H1 (cell line): ENCODE data around the gene DPP10. TPM values are rescaled to one million over a fixed set of nuclear protein-coding genes. Genes with fewer than 3 reads are reported as not detected.

Experiments used
- CTCF ChIA-PET: fragments of 300-600 bp; sonication (Branson Sonifier 250); formaldehyde crosslinking; loops from one replicate; lab custom pipeline; 2021; ENCODE audit not compliant: partially characterized antibody; lab: Charles Lee
- POLR2A ChIA-PET: fragments of 300-600 bp; sonication (Branson Sonifier 250); formaldehyde crosslinking; loops from one replicate; lab custom pipeline; 2021; ENCODE audit warnings: inconsistent platforms; ENCODE audit not compliant: partially characterized antibody; lab: Charles Lee
- DNase-seq, 2 experiments: peaks; one replicate each; pipeline versions ENCODE4 v3.0.0 to v3.0.0-alpha.2; 2010 to 2022; ENCODE audit warnings: low spot score in 2 of 2, low read depth in 1 of 2, mixed read lengths in 1 of 2
- FAIRE-seq: peaks from 2 replicates; lab custom pipeline; 2011; peaks lifted over from hg19 to GRCh38; lab: Jason Lieb, UNC
- H2AFZ ChIP-seq: 2 replicates; pipeline ENCODE4 v1.8.1; 2012; ENCODE audit warnings: low read length, inconsistent platforms
- H2AK5ac ChIP-seq: 2 replicates; pipeline ENCODE4 v1.6.1; 2013; ENCODE audit warnings: low read depth, low read length
- H2BK120ac ChIP-seq: replicated peaks from 2 replicates; pipeline ENCODE3; 2013; ENCODE audit warnings: low read depth, low read length, inconsistent platforms
- H2BK12ac ChIP-seq: 2 replicates; pipeline ENCODE4 v1.6.1; 2013; ENCODE audit warnings: low read depth, low read length
- H2BK15ac ChIP-seq: 2 replicates; pipeline ENCODE4 v1.6.1; 2013; ENCODE audit warnings: low read length
- H2BK20ac ChIP-seq: 2 replicates; pipeline ENCODE4 v1.6.1; 2013; ENCODE audit warnings: low read length
- H2BK5ac ChIP-seq: 2 replicates; pipeline ENCODE4 v1.6.1; 2013; ENCODE audit warnings: low read depth, low read length
- H3K14ac ChIP-seq: 2 replicates; pipeline ENCODE4 v1.6.1; 2013; ENCODE audit warnings: inconsistent platforms; ENCODE audit not compliant: insufficient read length
- H3K18ac ChIP-seq: 2 replicates; pipeline ENCODE4 v1.6.1; 2013; ENCODE audit warnings: low read length; ENCODE audit errors: extremely low read depth
- H3K23ac ChIP-seq: 2 replicates; pipeline ENCODE4 v1.6.1; 2013; ENCODE audit warnings: inconsistent platforms; ENCODE audit not compliant: insufficient read length
- H3K23me2 ChIP-seq: 2 replicates; pipeline ENCODE4 v1.6.1; 2013; ENCODE audit warnings: low read depth, low read length
- H3K27ac ChIP-seq: 2 replicates; pipeline ENCODE4 v1.6.1; 2011; ENCODE audit warnings: low read depth, low read length, inconsistent platforms
- H3K27me3 ChIP-seq, 4 experiments: replicated peaks in 1 of 4; 1 replicate in 1 of 4; 2 replicates in 3 of 4; pipeline versions ENCODE4 v1.6.1 to v1.8.1; 2011 to 2013; ENCODE audit warnings: low read length in 3 of 4, mild to moderate bottlenecking in 3 of 4, inconsistent platforms in 2 of 4, mixed read lengths in 2 of 4, moderate library complexity in 1 of 4; ENCODE audit not compliant: control insufficient read depth in 3 of 4, insufficient read depth in 3 of 4; ENCODE audit errors: extremely low read depth in 1 of 4
- H3K36me3 ChIP-seq, 4 experiments: 2 replicates each; pipeline versions ENCODE4 v1.6.1 to v1.8.1; 2011 to 2013; ENCODE audit warnings: mild to moderate bottlenecking in 4 of 4, low read length in 3 of 4, moderate library complexity in 2 of 4, control low read depth in 1 of 4, inconsistent platforms in 1 of 4; ENCODE audit not compliant: insufficient read depth in 4 of 4, control insufficient read depth in 2 of 4
- H3K4ac ChIP-seq: replicated peaks from 2 replicates; pipeline ENCODE3; 2013; ENCODE audit warnings: low read length, low read depth, mixed read lengths, inconsistent platforms; ENCODE audit not compliant: insufficient read length
- H3K4me1 ChIP-seq, 4 experiments: replicated peaks in 1 of 4; 1 replicate in 1 of 4; 2 replicates in 3 of 4; pipeline versions ENCODE4 v1.6.1 to v1.8.1; 2011 to 2013; ENCODE audit warnings: low read length in 3 of 4, inconsistent platforms in 2 of 4, mixed read lengths in 1 of 4; ENCODE audit not compliant: insufficient read depth in 4 of 4, control insufficient read depth in 3 of 4
- H3K4me2 ChIP-seq, 2 experiments: 2 replicates each; pipeline versions ENCODE4 v1.6.1 to v1.8.1; 2011 to 2013; ENCODE audit warnings: low read depth in 2 of 2, low read length in 2 of 2, control low read depth in 1 of 2, inconsistent platforms in 1 of 2, mild to moderate bottlenecking in 1 of 2; ENCODE audit not compliant: insufficient read depth in 1 of 2
- H3K4me3 ChIP-seq, 4 experiments: fragments of 200-600, 300-600 bp in 1 of 4; sonication (generic), shearing (Covaris generic), sonication (Bioruptor Twin) in 1 of 4; 2 replicates each; pipeline versions ENCODE4 v1.5.1 to v1.8.1; 2011 to 2016; ENCODE audit warnings: low read length in 4 of 4, low read depth in 3 of 4, control low read depth in 2 of 4, inconsistent platforms in 2 of 4, mild to moderate bottlenecking in 2 of 4, mixed read lengths in 1 of 4, moderate library complexity in 1 of 4; ENCODE audit not compliant: insufficient read depth in 2 of 4; ENCODE audit errors: extremely low read depth in 1 of 4
- H3K56ac ChIP-seq: replicated peaks from 2 replicates; pipeline ENCODE3; 2013; ENCODE audit warnings: low read depth, mild to moderate bottlenecking, mixed read lengths, low read length, inconsistent platforms; ENCODE audit not compliant: insufficient read length
- H3K79me1 ChIP-seq: 2 replicates; pipeline ENCODE4 v1.6.1; 2013; ENCODE audit warnings: low read depth, low read length, control low read depth
- H3K79me2 ChIP-seq, 2 experiments: 2 replicates each; pipeline versions ENCODE4 v1.6.1 to v1.8.1; 2012 to 2013; ENCODE audit warnings: low read length in 2 of 2, mild to moderate bottlenecking in 2 of 2, inconsistent platforms in 1 of 2; ENCODE audit not compliant: insufficient read depth in 2 of 2, control insufficient read depth in 1 of 2
- H3K9ac ChIP-seq, 4 experiments: replicated peaks in 1 of 4; 1 replicate in 1 of 4; 2 replicates in 3 of 4; pipeline versions ENCODE4 v1.6.1 to v1.8.1; 2011 to 2013; ENCODE audit warnings: low read depth in 3 of 4, low read length in 3 of 4, control low read depth in 2 of 4, mild to moderate bottlenecking in 2 of 4, moderate library complexity in 2 of 4, inconsistent platforms in 1 of 4; ENCODE audit errors: extremely low read depth in 1 of 4
- H3K9me3 ChIP-seq, 2 experiments: 2 replicates each; pipeline versions ENCODE4 v1.6.1 to v1.8.1; 2012 to 2013; ENCODE audit warnings: mild to moderate bottlenecking in 2 of 2, moderate library complexity in 2 of 2, control low read depth in 1 of 2, inconsistent platforms in 1 of 2, low read depth in 1 of 2, low read length in 1 of 2, mixed read lengths in 1 of 2; ENCODE audit not compliant: insufficient read depth in 2 of 2
- H4K20me1 ChIP-seq, 2 experiments: replicated peaks in 1 of 2; 2 replicates each; pipeline versions ENCODE3 to v1.8.1; 2011 to 2013; ENCODE audit warnings: inconsistent platforms in 2 of 2, low read length in 2 of 2, mild to moderate bottlenecking in 1 of 2; ENCODE audit not compliant: insufficient read depth in 2 of 2, control insufficient read depth in 1 of 2
- H4K5ac ChIP-seq: 2 replicates; pipeline ENCODE4 v1.6.1; 2013; ENCODE audit warnings: low read length, low read depth, mixed read lengths, inconsistent platforms; ENCODE audit not compliant: insufficient read length
- H4K8ac ChIP-seq: 2 replicates; pipeline ENCODE4 v1.8.0; 2013; ENCODE audit warnings: mild to moderate bottlenecking, moderate library complexity, low read length, inconsistent platforms; ENCODE audit not compliant: insufficient read depth; ENCODE audit errors: extremely low read depth
- H4K91ac ChIP-seq: replicated peaks from 2 replicates; pipeline ENCODE3; 2013; ENCODE audit warnings: low read length, mixed read lengths, inconsistent platforms; ENCODE audit not compliant: insufficient read length
- ASH2L ChIP-seq: fragments of 200-600, 300-600 bp; sonication (generic); IDR thresholded peaks from one replicate; pipeline ENCODE4 v1.7.1; 2017; ENCODE audit warnings: low read length
- BRCA1 ChIP-seq: IDR thresholded peaks from 2 replicates; pipeline ENCODE4 v1.6.1; 2012; ENCODE audit warnings: low read depth, low read length, improper control_type of control experiment
- CEBPB ChIP-seq: IDR thresholded peaks from 2 replicates; pipeline ENCODE4 v1.6.1; 2012; ENCODE audit warnings: low read depth, low read length
- EZH2 ChIP-seq: fragments of 200-600 bp; sonication (generic); IDR thresholded peaks from 2 replicates; pipeline ENCODE4 v1.7.1; 2012; ENCODE audit warnings: low read depth, mild to moderate bottlenecking, moderate library complexity, low read length, inconsistent platforms; ENCODE audit not compliant: severe bottlenecking
- NANOG ChIP-seq: IDR thresholded peaks from 2 replicates; pipeline ENCODE4 v1.6.1; 2011; ENCODE audit warnings: low read length, low read depth, mild to moderate bottlenecking, inconsistent platforms; ENCODE audit not compliant: insufficient read depth, poor library complexity, severe bottlenecking
- RXRA ChIP-seq: IDR thresholded peaks from 2 replicates; pipeline ENCODE4 v1.6.1; 2011; ENCODE audit warnings: low read depth, mild to moderate bottlenecking, low read length, moderate library complexity; ENCODE audit not compliant: insufficient read depth
- SAP30 ChIP-seq: fragments of 300-600 bp; sonication (generic); IDR thresholded peaks from 2 replicates; pipeline ENCODE4 v1.7.1; 2012; ENCODE audit warnings: low read length, moderate library complexity, mild to moderate bottlenecking, inconsistent platforms; ENCODE audit not compliant: insufficient read depth, insufficient replicate concordance
- WGBS, 2 experiments: shearing (Covaris generic) in 1 of 2; methylation state at CpG; one replicate each; pipeline versions ENCODE4 v1.1.6 to v1.1.7; 2013 to 2015; ENCODE audit warnings: low lambda C conversion rate in 2 of 2, mixed read lengths in 2 of 2, inconsistent platforms in 1 of 2, low coverage in 1 of 2, missing lambda C conversion rate in 1 of 2; ENCODE audit not compliant: insufficient replicate concordance in 2 of 2, insufficient coverage in 1 of 2, insufficient read length in 1 of 2; ENCODE audit errors: extremely low coverage in 1 of 2, missing lambda C conversion rate in 1 of 2; 5-methylcytosine and 5-hydroxymethylcytosine counted together
- polyA plus RNA-seq, 7 experiments: library from polyadenylated mRNA; depleted of rRNA in 3 of 7; stranded (reverse) in 5 of 7; unstranded in 2 of 7; fragments of >200 nt in 5 of 7; fragments of 200-250 nt in 2 of 7; gene quantifications; 1 replicate in 5 of 7; 2 replicates in 1 of 7; 4 replicates in 1 of 7; pipeline versions ENCODE4 v1.2.1 to v1.2.3, GENCODE V29; 2011 to 2013; ENCODE audit warnings: missing spikeins in 2 of 7, mixed read lengths in 2 of 7
- total RNA-seq: library from RNA; stranded (reverse); fragmentation: NEBNext Ultra II Directional; extraction: Animal tissue kit (Norgen Biotek cat#: 25700); gene quantifications from 2 replicates; pipeline ENCODE4 v1.2.1, GENCODE V29; 2021
- TF ChIP-seq, protein P1 (sequence below): IDR thresholded peaks from 2 replicates; pipeline ENCODE4 v1.6.1; 2012; ENCODE audit warnings: low read length, inconsistent platforms

DPP10 gene
- total and polyA plus RNA-seq, 2 of the 8 experiments (the other 6 are each of a cell fraction or from before 2014, with no cell fraction given): 3.3 to 7.2 TPM

DNA sequence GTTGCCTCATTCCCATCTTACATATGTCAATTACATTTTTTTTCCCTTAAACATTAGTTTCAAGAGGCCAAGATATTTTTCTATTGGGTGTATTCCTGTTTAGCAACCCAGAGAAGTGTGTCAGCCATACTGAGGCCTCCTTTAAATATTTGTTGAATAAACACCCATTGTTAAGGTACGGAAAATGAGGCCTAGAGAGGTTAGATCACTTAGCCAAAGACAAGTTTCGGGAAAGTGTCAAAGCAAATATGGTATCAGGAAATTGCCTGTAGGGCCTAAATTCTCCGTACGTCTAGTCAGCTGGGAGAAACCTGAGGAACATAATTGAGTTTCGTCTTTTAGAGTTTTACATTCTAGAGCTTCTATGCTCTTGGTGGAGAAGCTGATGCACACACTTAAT lies 1138.3 kb downstream of the DPP10 start:
- DNase-seq: no peak
- WGBS, 2 experiments: 95% methylated on average over 5 of the region's 5 CpGs; no CpG with 5 or more reads in 1 of the 2 experiments
- no peak overlapping the region for H3K4ac ChIP-seq
- no peaks in the 10 kb centered on the region for H3K4me1 ChIP-seq
- no peaks in the 10 kb centered on the region for H3K9me3 ChIP-seq
- no peak overlapping the region for H4K91ac ChIP-seq
- no peak overlapping the region for H3K56ac ChIP-seq
- H2BK12ac ChIP-seq: no peak overlapping the region
- no peak overlapping the region for H3K4me3 ChIP-seq
- H3K27me3 ChIP-seq: no peaks in the 10 kb centered on the region
- no peaks in the 10 kb centered on the region for H3K79me2 ChIP-seq
- H4K5ac ChIP-seq: no peak overlapping the region
- H2BK15ac ChIP-seq: no peak overlapping the region
- no peak overlapping the region for H3K23ac ChIP-seq
- ChIA-PET CTCF (no interaction called here), POLR2A (no interaction called here)
- H2AK5ac ChIP-seq: no peak overlapping the region
- H3K36me3 ChIP-seq: no peaks in the 10 kb centered on the region
- H3K14ac ChIP-seq: no peak overlapping the region
- no peak overlapping the region for H3K9ac ChIP-seq
- no peaks in the 10 kb centered on the region for H4K20me1 ChIP-seq
- H3K79me1 ChIP-seq: no peaks in the 10 kb centered on the region
- no peak for FAIRE-seq
- H3K23me2 ChIP-seq: no peaks in the 10 kb centered on the region
- H3K4me2 ChIP-seq: no peak overlapping the region
- H2BK5ac ChIP-seq: no peak overlapping the region
- no peak overlapping the region for H3K18ac ChIP-seq
- H2BK120ac ChIP-seq: no peak overlapping the region
- no peak overlapping the region for H3K27ac ChIP-seq
- no peak overlapping the region for H2AFZ ChIP-seq
- H4K8ac ChIP-seq: no peak overlapping the region
- H2BK20ac ChIP-seq: no peak overlapping the region
- TF ChIP-seq ASH2L (no peak), BRCA1 (no peak), EZH2 (no peak), CEBPB (no peak), RXRA (no peak), NANOG (no peak), SAP30 (no peak)
- TF ChIP-seq, protein P1, sequence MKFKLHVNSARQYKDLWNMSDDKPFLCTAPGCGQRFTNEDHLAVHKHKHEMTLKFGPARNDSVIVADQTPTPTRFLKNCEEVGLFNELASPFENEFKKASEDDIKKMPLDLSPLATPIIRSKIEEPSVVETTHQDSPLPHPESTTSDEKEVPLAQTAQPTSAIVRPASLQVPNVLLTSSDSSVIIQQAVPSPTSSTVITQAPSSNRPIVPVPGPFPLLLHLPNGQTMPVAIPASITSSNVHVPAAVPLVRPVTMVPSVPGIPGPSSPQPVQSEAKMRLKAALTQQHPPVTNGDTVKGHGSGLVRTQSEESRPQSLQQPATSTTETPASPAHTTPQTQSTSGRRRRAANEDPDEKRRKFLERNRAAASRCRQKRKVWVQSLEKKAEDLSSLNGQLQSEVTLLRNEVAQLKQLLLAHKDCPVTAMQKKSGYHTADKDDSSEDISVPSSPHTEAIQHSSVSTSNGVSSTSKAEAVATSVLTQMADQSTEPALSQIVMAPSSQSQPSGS: no peak
